ENCODE data around the gene CELSR2. TPM values are rescaled to one million over a fixed set of nuclear protein-coding genes. Genes with fewer than 3 reads are reported as not detected.

Gene CELSR2
- total and polyA plus RNA-seq, 2 experiments from 2014 or later = 11.2 to 35.1 TPM

DNA sequence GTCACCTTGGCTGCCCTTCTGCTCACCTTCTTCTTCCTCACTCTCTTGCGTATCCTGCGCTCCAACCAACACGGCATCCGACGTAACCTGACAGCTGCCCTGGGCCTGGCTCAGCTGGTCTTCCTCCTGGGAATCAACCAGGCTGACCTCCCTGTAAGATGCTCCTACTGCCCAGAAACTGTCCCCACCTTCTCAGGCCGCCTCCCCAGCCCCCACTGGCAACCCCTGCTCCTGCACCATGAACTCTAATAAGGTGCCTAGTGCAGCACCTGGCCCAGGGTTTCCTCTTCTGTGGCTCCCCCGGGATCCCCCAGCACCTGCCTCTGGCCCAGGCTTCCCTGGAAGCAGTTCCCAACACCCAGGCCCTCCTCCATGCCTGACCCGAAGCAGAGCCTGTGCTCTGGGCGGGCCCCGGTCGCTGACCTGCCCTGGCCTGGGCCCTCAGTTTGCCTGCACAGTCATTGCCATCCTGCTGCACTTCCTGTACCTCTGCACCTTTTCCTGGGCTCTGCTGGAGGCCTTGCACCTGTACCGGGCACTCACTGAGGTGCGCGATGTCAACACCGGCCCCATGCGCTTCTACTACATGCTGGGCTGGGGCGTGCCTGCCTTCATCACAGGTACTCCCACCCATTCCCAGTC lies 20.8 kb downstream of the CELSR2 start:
- TF ChIP-seq STAT1 (IDR thresholded peaks at IDR 0.05; ENCODE audit: unreplicated experiment) = no peak
- H3K4me1 Mint-ChIP-seq = peaks cover 13% of the 10 kb centered on the region
- H3K4me2 ChIP-seq = no peak overlapping the region

DNA sequence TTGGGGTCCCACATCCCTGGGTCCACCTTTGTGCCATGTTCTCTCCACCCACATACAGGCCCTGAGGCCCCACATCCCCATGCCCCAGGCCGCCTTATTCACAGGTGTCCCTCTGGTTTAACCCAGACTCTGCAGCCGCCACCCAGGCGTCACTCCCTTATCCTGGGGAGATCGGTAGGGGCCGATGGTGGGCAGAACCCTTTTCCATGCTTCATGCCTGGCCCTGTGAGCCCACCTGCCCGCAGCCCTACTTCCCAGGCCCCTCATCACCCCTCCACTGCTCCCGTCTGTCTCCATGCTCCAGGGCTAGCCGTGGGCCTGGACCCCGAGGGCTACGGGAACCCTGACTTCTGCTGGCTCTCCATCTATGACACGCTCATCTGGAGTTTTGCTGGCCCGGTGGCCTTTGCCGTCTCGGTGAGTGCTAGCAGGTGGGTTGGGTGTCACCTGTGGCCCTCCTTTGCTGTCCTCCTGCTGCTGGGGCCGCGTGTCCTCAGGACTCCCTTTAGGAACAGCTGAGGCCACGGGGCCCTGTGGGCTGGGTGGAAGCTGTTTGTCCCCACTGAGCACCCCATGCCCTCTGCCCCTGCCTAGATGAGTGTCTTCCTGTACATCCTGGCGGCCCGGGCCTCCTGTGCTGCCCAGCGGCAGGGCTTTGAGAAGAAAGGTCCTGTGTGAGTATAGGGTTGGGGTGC lies 21.4 kb downstream of the CELSR2 start:
- no peak overlapping the region; the same call in 1 of the 2 replicates for H3K27ac Mint-ChIP-seq
- DNase-seq (ENCODE audit: low spot score) = no peak
- H2AFZ ChIP-seq = no peak overlapping the region
- TF ChIP-seq CREB1 (CRISPR knock-in tag; IDR thresholded peaks at IDR 0.05; ENCODE audit: low read depth) = no peak
- no peak for TF ChIP-seq ETS1 (IDR thresholded peaks at IDR 0.05)
- TF ChIP-seq STAT1 (IDR thresholded peaks at IDR 0.05; ENCODE audit: unreplicated experiment) = no peak
- TF ChIP-seq, protein P1, sequence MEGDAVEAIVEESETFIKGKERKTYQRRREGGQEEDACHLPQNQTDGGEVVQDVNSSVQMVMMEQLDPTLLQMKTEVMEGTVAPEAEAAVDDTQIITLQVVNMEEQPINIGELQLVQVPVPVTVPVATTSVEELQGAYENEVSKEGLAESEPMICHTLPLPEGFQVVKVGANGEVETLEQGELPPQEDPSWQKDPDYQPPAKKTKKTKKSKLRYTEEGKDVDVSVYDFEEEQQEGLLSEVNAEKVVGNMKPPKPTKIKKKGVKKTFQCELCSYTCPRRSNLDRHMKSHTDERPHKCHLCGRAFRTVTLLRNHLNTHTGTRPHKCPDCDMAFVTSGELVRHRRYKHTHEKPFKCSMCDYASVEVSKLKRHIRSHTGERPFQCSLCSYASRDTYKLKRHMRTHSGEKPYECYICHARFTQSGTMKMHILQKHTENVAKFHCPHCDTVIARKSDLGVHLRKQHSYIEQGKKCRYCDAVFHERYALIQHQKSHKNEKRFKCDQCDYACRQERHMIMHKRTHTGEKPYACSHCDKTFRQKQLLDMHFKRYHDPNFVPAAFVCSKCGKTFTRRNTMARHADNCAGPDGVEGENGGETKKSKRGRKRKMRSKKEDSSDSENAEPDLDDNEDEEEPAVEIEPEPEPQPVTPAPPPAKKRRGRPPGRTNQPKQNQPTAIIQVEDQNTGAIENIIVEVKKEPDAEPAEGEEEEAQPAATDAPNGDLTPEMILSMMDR (conservative IDR thresholded peaks at IDR 0.05; ENCODE audit: low read depth in 2 of 2) = no peak
- no peak for TF ChIP-seq EZH2phosphoT487 (IDR thresholded peaks at IDR 0.05; ENCODE audit: unreplicated experiment)
- no peak for TF ChIP-seq POLR2AphosphoS5 (IDR thresholded peaks at IDR 0.05; ENCODE audit: low read depth)
- TF ChIP-seq ZNF331 (CRISPR knock-in tag; IDR thresholded peaks at IDR 0.05; ENCODE audit: low read depth) = no peak
- TF ChIP-seq, protein P2, sequence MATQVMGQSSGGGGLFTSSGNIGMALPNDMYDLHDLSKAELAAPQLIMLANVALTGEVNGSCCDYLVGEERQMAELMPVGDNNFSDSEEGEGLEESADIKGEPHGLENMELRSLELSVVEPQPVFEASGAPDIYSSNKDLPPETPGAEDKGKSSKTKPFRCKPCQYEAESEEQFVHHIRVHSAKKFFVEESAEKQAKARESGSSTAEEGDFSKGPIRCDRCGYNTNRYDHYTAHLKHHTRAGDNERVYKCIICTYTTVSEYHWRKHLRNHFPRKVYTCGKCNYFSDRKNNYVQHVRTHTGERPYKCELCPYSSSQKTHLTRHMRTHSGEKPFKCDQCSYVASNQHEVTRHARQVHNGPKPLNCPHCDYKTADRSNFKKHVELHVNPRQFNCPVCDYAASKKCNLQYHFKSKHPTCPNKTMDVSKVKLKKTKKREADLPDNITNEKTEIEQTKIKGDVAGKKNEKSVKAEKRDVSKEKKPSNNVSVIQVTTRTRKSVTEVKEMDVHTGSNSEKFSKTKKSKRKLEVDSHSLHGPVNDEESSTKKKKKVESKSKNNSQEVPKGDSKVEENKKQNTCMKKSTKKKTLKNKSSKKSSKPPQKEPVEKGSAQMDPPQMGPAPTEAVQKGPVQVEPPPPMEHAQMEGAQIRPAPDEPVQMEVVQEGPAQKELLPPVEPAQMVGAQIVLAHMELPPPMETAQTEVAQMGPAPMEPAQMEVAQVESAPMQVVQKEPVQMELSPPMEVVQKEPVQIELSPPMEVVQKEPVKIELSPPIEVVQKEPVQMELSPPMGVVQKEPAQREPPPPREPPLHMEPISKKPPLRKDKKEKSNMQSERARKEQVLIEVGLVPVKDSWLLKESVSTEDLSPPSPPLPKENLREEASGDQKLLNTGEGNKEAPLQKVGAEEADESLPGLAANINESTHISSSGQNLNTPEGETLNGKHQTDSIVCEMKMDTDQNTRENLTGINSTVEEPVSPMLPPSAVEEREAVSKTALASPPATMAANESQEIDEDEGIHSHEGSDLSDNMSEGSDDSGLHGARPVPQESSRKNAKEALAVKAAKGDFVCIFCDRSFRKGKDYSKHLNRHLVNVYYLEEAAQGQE (IDR thresholded peaks at IDR 0.05; ENCODE audit: unreplicated experiment) = no peak

More for the DNA sequence above, 20.8 kb downstream of the CELSR2 start:
- Mint-ChIP-seq H3K27ac (no peak overlapping the region), H3K9me3 (no peaks in the 10 kb centered on the region; the same call in 2 of the 3 replicates), H3K36me3 (ENCODE audit: low read depth) (peaks cover 18% of the 10 kb centered on the region), H3K27me3 (ENCODE audit: insufficient read depth, low read depth, poor library complexity) (peaks cover 7% of the 10 kb centered on the region), H3K4me3 (no peak overlapping the region)
- Histone ChIP-seq H3K79me2 (replicated peaks; ENCODE audit: insufficient read depth) (no peaks in the 10 kb centered on the region), H3K27me3 (ENCODE audit: insufficient read depth) (no peaks in the 10 kb centered on the region), H4K20me1 (replicated peaks; ENCODE audit: insufficient read depth) (no peaks in the 10 kb centered on the region), H3K4me1 (ENCODE audit: insufficient read depth) (peaks cover 12% of the 10 kb centered on the region), H2AFZ (no peak overlapping the region), H3K36me3 (ENCODE audit: insufficient read depth) (no peaks in the 10 kb centered on the region), H3K9me2 (ENCODE audit: insufficient read depth) (no peaks in the 10 kb centered on the region), H3K4me3 (no peak overlapping the region), H3K27ac (ENCODE audit: low read depth) (no peak overlapping the region), H3F3A (replicated peaks; ENCODE audit: low read depth) (peaks cover 3% of the 10 kb centered on the region; the same call in 1 of the 2 replicates)
- ATAC-seq (no peak), DNase-seq (ENCODE audit: low spot score) (no peak)

More for the DNA sequence above, 21.4 kb downstream of the CELSR2 start:
- H3K27me3 Mint-ChIP-seq (ENCODE audit: insufficient read depth, low read depth, poor library complexity) = peaks cover 12% of the 10 kb centered on the region
- H3K27me3 ChIP-seq (ENCODE audit: insufficient read depth) = no peaks in the 10 kb centered on the region
- no peak overlapping the region for H3K27ac ChIP-seq (ENCODE audit: low read depth)
- no peaks in the 10 kb centered on the region for H3K9me2 ChIP-seq (ENCODE audit: insufficient read depth)
- no peak for ATAC-seq
- peaks cover 19% of the 10 kb centered on the region for H3K4me1 Mint-ChIP-seq
- H3K4me3 Mint-ChIP-seq = no peak overlapping the region; the same call in 2 of the 3 replicates
- no peak overlapping the region for H3K4me2 ChIP-seq
- H3K4me1 ChIP-seq (ENCODE audit: insufficient read depth) = peaks cover 16% of the 10 kb centered on the region
- H3F3A ChIP-seq (replicated peaks; ENCODE audit: low read depth) = peaks cover 3% of the 10 kb centered on the region; the same call in 1 of the 2 replicates
- no peaks in the 10 kb centered on the region for H3K36me3 ChIP-seq (ENCODE audit: insufficient read depth)
- H4K20me1 ChIP-seq (replicated peaks; ENCODE audit: insufficient read depth) = no peaks in the 10 kb centered on the region
- H3K79me2 ChIP-seq (replicated peaks; ENCODE audit: insufficient read depth) = no peaks in the 10 kb centered on the region
- no peak overlapping the region for H3K4me3 ChIP-seq
- H3K9me3 Mint-ChIP-seq = no peaks in the 10 kb centered on the region; the same call in 2 of the 3 replicates
- H3K36me3 Mint-ChIP-seq (ENCODE audit: low read depth) = peaks cover 18% of the 10 kb centered on the region
